Stomach (tissue), 9 donors: ENCODE results near the gene NUDT8. TPM values are rescaled to one million over a fixed set of nuclear protein-coding genes. Genes with fewer than 3 reads are reported as not detected.
A peak's percentile ranks its signal among the peaks of the same experiment; 100 is the strongest.

Experiments used
- DNase-seq, 2 donors: peaks; one replicate each; pipeline versions ENCODE4 v3.0.0 to v3.0.0-alpha.2; 2013 to 2019
- H3K27ac ChIP-seq, 5 donors: fragments of 200-600 bp in 4 of 5; sonication (generic) in 4 of 5; one replicate each; pipeline ENCODE4 v1.5.1; 2013 to 2019; ENCODE audit warnings: mild to moderate bottlenecking in 1 of 5, moderate library complexity in 1 of 5
- H3K27me3 ChIP-seq, 3 donors: fragments of 200-600 bp; sonication (generic); one replicate each; pipeline ENCODE4 v1.5.1; 2017 to 2019; ENCODE audit warnings: mixed run types in 1 of 3
- H3K36me3 ChIP-seq, 4 donors: fragments of 200-600 bp; sonication (generic); 1 replicate in 3 of 4; 2 replicates in 1 of 4; pipeline ENCODE4 v1.5.1; 2016 to 2019
- H3K4me1 ChIP-seq, 4 donors: fragments of 200-600 bp; sonication (generic); one replicate each; pipeline ENCODE4 v1.5.1; 2016 to 2019
- H3K4me3 ChIP-seq, 4 donors: fragments of 200-600 bp; sonication (generic) in 3 of 4; one replicate each; pipeline ENCODE4 v1.5.1; 2016 to 2019; ENCODE audit warnings: mild to moderate bottlenecking in 1 of 4
- H3K9me3 ChIP-seq, 4 donors: fragments of 200-600 bp; sonication (generic); one replicate each; pipeline ENCODE4 v1.5.1; 2016 to 2019
- CTCF ChIP-seq, 7 experiments: fragments of 450-650 bp in 4 of 7; fragments of 200-600 bp in 3 of 7; sonication (generic) in 3 of 7; IDR thresholded peaks; one replicate each; pipeline ENCODE4 v1.5.1; 2016 to 2019; ENCODE audit warnings: antibody characterized with exemption in 7 of 7, control low read depth in 2 of 7, mild to moderate bottlenecking in 1 of 7
- EP300 ChIP-seq: sonication (generic); formaldehyde crosslinking; IDR thresholded peaks from one replicate; pipeline ENCODE4 v1.6.1; 2017; ENCODE audit warnings: antibody characterized with exemption
- POLR2A ChIP-seq, 4 donors: fragments of 450-650 bp; IDR thresholded peaks; one replicate each; pipeline ENCODE4 v1.6.1; 2016; ENCODE audit warnings: antibody characterized with exemption in 4 of 4, control low read depth in 2 of 4, mild to moderate bottlenecking in 1 of 4, moderate library complexity in 1 of 4
- POLR2AphosphoS5 ChIP-seq, 3 donors: sonication (generic); formaldehyde crosslinking; IDR thresholded peaks; one replicate each; pipeline ENCODE4 v1.6.1; 2016; ENCODE audit warnings: antibody characterized with exemption in 3 of 3
- WGBS, 5 donors: extraction: QIAGEN DNeasy Blood & Tissue Kit in 3 of 5; methylation state at CpG; one replicate each; pipeline versions ENCODE4 v1.1.5 to v1.1.7; 2013 to 2018; 5-methylcytosine and 5-hydroxymethylcytosine counted together
- intact Hi-C: fragments of 100-400 bp; cut with DNase I; formaldehyde crosslinking; loops from one replicate; pipeline ENCODE4 v1.15.1; 2023; ENCODE audit warnings: low total_unique reads
- polyA plus RNA-seq, 3 donors: library from polyadenylated mRNA; stranded (reverse); fragments of 200-250 nt; gene quantifications; one replicate each; pipeline ENCODE4 v1.2.3, GENCODE V29; 2013
- total RNA-seq, 5 donors: library from RNA; depleted of rRNA; stranded (reverse); fragments of >200 nt; gene quantifications; one replicate each; pipeline versions ENCODE4 v1.1.0 to v1.2.3, GENCODE V29; 2014 to 2016
- donor health status: healthy with polysubstance abuse.
- donor health status: Bipolar disorder and iron deficiency.
- donor health status: healthy.

The NUDT8 gene
- total and polyA plus RNA-seq, 8 donors: 4.6 to 333 (median 17.3) TPM; not detected in 2

GRCh38 chr11:67613960-67614715, 15.6 kb downstream of the NUDT8 start:
- peak in 2 of 3 donors; percentile 48 to 79 for TF ChIP-seq POLR2AphosphoS5 (IDR thresholded peaks at IDR 0.05)
- TF ChIP-seq EP300: no peak
- TF ChIP-seq POLR2A (IDR thresholded peaks at IDR 0.05): no peak
- peak in 5 of 7 experiments; percentile 17 to 67 (median 54) for TF ChIP-seq CTCF (IDR thresholded peaks at IDR 0.05)
- peak overlapping the region; percentile 45 to 85 (median 73) for H3K27ac ChIP-seq
- WGBS, 5 donors: 5 to 23% (median 11%) methylated on average over 15 to 23 of the region's 23 CpGs

GRCh38 chr11:67613313-67613959, 16.3 kb downstream of the NUDT8 start:
- peak overlapping the region in 3 of 4 donors; percentile 38 to 42 (median 39) for H3K4me3 ChIP-seq
- peaks cover 16 to 35% (median 24%) of the 10 kb centered on the region in 4 donors for H3K4me1 ChIP-seq
- no peaks in the 10 kb centered on the region for H3K9me3 ChIP-seq
- intact Hi-C loops: no loop called here
- 74 to 87% (median 82%) methylated on average over 16 to 17 of the region's 17 CpGs for WGBS, 5 donors
- DNase-seq: peak in 1 of 2 donors; percentile 7
- TF ChIP-seq EP300: no peak
- H3K27me3 ChIP-seq: peaks cover 0 to 32% (median 5%) of the 10 kb centered on the region in 3 donors
- peaks cover 36 to 51% (median 47%) of the 10 kb centered on the region in 4 donors for H3K36me3 ChIP-seq
- peak overlapping the region; percentile 45 to 85 (median 73) for H3K27ac ChIP-seq

More at GRCh38 chr11:67613960-67614715, 15.6 kb downstream of the NUDT8 start:
- Histone ChIP-seq H3K9me3 (no peaks in the 10 kb centered on the region), H3K27me3 (peaks cover 0 to 32% (median 5%) of the 10 kb centered on the region in 3 donors), H3K4me1 (peaks cover 16 to 28% (median 20%) of the 10 kb centered on the region in 4 donors), H3K4me3 (peak overlapping the region; percentile 36 to 42 (median 38)), H3K36me3 (peaks cover 29 to 44% (median 41%) of the 10 kb centered on the region in 4 donors)
- intact Hi-C loops: no loop called here
- peak; percentile 71 to 90 for DNase-seq

GRCh38 chr11:67612751-67613150, 17.0 kb downstream of the NUDT8 start:
- intact Hi-C loops: no loop called here
- peaks cover 20 to 41% (median 31%) of the 10 kb centered on the region in 4 donors for H3K4me1 ChIP-seq
- no peak for DNase-seq
- H3K27ac ChIP-seq: peak overlapping the region in 1 of 5 donors; percentile 82
- TF ChIP-seq POLR2A (IDR thresholded peaks at IDR 0.05) (no peak), EP300 (no peak), CTCF (IDR thresholded peaks at IDR 0.05) (no peak), POLR2AphosphoS5 (IDR thresholded peaks at IDR 0.05) (no peak)
- 88 to 96% (median 91%) methylated on average over 12 to 13 of the region's 13 CpGs for WGBS, 5 donors
- H3K36me3 ChIP-seq: peaks cover 39 to 53% (median 47%) of the 10 kb centered on the region in 4 donors
- no peaks in the 10 kb centered on the region for H3K9me3 ChIP-seq
- H3K4me3 ChIP-seq: no peak overlapping the region
- peaks cover 0 to 32% (median 5%) of the 10 kb centered on the region in 3 donors for H3K27me3 ChIP-seq

GRCh38 chr11:67611704-67612587, 17.8 kb downstream of the NUDT8 start:
- Histone ChIP-seq H3K4me1 (peaks cover 25 to 49% (median 39%) of the 10 kb centered on the region in 4 donors), H3K9me3 (no peaks in the 10 kb centered on the region), H3K36me3 (peaks cover 39 to 53% (median 47%) of the 10 kb centered on the region in 4 donors), H3K27me3 (peaks cover 0 to 32% (median 5%) of the 10 kb centered on the region in 3 donors), H3K4me3 (no peak overlapping the region), H3K27ac (no peak overlapping the region)
- DNase-seq: no peak
- intact Hi-C loops: no loop called here
- 88 to 92% (median 90%) methylated on average over 18 to 37 of the region's 37 CpGs for WGBS, 5 donors
- TF ChIP-seq EP300 (no peak), CTCF (IDR thresholded peaks at IDR 0.05) (no peak), POLR2A (IDR thresholded peaks at IDR 0.05) (no peak), POLR2AphosphoS5 (IDR thresholded peaks at IDR 0.05) (no peak)
